ENCODE measurements around the gene COQ5.

COQ5 gene

DNA sequence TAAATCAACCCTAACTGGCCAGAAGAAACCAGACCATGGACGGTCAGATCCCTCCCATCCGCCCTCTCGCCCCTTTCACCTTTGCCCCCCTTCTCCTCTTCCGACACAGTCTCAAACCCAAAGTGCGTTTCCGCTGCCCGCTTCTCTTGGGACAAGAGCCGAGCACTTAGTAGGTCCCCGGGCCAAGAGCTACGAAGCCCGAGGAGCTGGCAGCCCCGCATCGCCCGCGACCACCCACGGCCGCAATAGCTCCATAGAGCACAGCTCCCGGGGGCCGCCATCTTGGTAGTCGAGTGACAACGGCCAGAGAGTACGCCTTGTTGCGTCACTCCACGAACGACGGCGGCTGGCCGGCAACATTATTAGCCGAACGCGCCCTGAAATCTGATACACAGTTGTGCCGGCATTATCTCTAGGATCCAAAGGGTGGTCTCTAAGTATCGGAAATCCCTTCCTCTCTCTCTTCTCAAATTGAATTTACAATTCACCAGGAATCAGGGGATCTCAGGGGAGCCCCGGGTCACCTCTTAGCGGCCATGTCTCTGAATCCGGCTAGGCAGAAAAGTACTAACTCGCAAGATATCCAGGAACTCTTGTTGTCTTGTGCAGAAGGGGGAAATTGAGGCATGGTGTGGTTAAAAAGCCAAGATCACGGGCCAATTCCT, at the start of gene COQ5 (continued):
- TF ChIP-seq, protein P1, sequence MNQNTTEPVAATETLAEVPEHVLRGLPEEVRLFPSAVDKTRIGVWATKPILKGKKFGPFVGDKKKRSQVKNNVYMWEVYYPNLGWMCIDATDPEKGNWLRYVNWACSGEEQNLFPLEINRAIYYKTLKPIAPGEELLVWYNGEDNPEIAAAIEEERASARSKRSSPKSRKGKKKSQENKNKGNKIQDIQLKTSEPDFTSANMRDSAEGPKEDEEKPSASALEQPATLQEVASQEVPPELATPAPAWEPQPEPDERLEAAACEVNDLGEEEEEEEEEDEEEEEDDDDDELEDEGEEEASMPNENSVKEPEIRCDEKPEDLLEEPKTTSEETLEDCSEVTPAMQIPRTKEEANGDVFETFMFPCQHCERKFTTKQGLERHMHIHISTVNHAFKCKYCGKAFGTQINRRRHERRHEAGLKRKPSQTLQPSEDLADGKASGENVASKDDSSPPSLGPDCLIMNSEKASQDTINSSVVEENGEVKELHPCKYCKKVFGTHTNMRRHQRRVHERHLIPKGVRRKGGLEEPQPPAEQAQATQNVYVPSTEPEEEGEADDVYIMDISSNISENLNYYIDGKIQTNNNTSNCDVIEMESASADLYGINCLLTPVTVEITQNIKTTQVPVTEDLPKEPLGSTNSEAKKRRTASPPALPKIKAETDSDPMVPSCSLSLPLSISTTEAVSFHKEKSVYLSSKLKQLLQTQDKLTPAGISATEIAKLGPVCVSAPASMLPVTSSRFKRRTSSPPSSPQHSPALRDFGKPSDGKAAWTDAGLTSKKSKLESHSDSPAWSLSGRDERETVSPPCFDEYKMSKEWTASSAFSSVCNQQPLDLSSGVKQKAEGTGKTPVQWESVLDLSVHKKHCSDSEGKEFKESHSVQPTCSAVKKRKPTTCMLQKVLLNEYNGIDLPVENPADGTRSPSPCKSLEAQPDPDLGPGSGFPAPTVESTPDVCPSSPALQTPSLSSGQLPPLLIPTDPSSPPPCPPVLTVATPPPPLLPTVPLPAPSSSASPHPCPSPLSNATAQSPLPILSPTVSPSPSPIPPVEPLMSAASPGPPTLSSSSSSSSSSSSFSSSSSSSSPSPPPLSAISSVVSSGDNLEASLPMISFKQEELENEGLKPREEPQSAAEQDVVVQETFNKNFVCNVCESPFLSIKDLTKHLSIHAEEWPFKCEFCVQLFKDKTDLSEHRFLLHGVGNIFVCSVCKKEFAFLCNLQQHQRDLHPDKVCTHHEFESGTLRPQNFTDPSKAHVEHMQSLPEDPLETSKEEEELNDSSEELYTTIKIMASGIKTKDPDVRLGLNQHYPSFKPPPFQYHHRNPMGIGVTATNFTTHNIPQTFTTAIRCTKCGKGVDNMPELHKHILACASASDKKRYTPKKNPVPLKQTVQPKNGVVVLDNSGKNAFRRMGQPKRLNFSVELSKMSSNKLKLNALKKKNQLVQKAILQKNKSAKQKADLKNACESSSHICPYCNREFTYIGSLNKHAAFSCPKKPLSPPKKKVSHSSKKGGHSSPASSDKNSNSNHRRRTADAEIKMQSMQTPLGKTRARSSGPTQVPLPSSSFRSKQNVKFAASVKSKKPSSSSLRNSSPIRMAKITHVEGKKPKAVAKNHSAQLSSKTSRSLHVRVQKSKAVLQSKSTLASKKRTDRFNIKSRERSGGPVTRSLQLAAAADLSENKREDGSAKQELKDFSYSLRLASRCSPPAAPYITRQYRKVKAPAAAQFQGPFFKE (tag by site-specific recombination; IDR thresholded peaks at IDR 0.05; ENCODE audit: borderline replicate concordance), result no peak
- no peak for TF ChIP-seq ZNF785 (tag by site-specific recombination; IDR thresholded peaks at IDR 0.05)
- TF ChIP-seq ZNF132 (tag by site-specific recombination; IDR thresholded peaks at IDR 0.05; ENCODE audit: borderline replicate concordance), result no peak
- TF ChIP-seq ZNF174 (tag by site-specific recombination; IDR thresholded peaks at IDR 0.05), result no peak
- TF ChIP-seq ZBTB48 (tag by site-specific recombination; IDR thresholded peaks at IDR 0.05), result no peak; the same call in 1 of the 2 replicates
- TF ChIP-seq, protein P2, sequence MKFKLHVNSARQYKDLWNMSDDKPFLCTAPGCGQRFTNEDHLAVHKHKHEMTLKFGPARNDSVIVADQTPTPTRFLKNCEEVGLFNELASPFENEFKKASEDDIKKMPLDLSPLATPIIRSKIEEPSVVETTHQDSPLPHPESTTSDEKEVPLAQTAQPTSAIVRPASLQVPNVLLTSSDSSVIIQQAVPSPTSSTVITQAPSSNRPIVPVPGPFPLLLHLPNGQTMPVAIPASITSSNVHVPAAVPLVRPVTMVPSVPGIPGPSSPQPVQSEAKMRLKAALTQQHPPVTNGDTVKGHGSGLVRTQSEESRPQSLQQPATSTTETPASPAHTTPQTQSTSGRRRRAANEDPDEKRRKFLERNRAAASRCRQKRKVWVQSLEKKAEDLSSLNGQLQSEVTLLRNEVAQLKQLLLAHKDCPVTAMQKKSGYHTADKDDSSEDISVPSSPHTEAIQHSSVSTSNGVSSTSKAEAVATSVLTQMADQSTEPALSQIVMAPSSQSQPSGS (tag by site-specific recombination; IDR thresholded peaks at IDR 0.05; ENCODE audit: low read depth), result peak; percentile 74
- no peak for TF ChIP-seq ZNF707 (tag by site-specific recombination; IDR thresholded peaks at IDR 0.05)
- TF ChIP-seq, protein P3, sequence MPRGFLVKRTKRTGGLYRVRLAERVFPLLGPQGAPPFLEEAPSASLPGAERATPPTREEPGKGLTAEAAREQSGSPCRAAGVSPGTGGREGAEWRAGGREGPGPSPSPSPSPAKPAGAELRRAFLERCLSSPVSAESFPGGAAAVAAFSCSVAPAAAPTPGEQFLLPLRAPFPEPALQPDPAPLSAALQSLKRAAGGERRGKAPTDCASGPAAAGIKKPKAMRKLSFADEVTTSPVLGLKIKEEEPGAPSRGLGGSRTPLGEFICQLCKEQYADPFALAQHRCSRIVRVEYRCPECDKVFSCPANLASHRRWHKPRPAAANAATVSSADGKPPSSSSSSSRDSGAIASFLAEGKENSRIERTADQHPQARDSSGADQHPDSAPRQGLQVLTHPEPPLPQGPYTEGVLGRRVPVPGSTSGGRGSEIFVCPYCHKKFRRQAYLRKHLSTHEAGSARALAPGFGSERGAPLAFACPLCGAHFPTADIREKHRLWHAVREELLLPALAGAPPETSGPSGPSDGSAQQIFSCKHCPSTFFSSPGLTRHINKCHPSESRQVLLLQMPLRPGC (tag by site-specific recombination; IDR thresholded peaks at IDR 0.05), result peak; percentile 29; the same call in 1 of the 2 replicates
- TF ChIP-seq WT1 (tag by site-specific recombination; IDR thresholded peaks at IDR 0.05), result peak; percentile 63
- no peak for TF ChIP-seq ZNF654 (tag by site-specific recombination; IDR thresholded peaks at IDR 0.05; ENCODE audit: low read depth)
- TF ChIP-seq, protein P4, sequence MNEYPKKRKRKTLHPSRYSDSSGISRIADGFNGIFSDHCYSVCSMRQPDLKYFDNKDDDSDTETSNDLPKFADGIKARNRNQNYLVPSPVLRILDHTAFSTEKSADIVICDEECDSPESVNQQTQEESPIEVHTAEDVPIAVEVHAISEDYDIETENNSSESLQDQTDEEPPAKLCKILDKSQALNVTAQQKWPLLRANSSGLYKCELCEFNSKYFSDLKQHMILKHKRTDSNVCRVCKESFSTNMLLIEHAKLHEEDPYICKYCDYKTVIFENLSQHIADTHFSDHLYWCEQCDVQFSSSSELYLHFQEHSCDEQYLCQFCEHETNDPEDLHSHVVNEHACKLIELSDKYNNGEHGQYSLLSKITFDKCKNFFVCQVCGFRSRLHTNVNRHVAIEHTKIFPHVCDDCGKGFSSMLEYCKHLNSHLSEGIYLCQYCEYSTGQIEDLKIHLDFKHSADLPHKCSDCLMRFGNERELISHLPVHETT (tag by site-specific recombination; IDR thresholded peaks at IDR 0.05), result peak; percentile 47; the same call in 1 of the 2 replicates
- TF ChIP-seq ZNF202 (tag by site-specific recombination; IDR thresholded peaks at IDR 0.05; ENCODE audit: borderline replicate concordance), result no peak
- no peak for TF ChIP-seq ZNF585B (tag by site-specific recombination; IDR thresholded peaks at IDR 0.05)
- TF ChIP-seq, protein P5, sequence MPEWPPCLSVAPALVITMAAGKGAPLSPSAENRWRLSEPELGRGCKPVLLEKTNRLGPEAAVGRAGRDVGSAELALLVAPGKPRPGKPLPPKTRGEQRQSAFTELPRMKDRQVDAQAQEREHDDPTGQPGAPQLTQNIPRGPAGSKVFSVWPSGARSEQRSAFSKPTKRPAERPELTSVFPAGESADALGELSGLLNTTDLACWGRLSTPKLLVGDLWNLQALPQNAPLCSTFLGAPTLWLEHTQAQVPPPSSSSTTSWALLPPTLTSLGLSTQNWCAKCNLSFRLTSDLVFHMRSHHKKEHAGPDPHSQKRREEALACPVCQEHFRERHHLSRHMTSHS (tag by site-specific recombination; IDR thresholded peaks at IDR 0.05), result no peak
- TF ChIP-seq, protein P6, sequence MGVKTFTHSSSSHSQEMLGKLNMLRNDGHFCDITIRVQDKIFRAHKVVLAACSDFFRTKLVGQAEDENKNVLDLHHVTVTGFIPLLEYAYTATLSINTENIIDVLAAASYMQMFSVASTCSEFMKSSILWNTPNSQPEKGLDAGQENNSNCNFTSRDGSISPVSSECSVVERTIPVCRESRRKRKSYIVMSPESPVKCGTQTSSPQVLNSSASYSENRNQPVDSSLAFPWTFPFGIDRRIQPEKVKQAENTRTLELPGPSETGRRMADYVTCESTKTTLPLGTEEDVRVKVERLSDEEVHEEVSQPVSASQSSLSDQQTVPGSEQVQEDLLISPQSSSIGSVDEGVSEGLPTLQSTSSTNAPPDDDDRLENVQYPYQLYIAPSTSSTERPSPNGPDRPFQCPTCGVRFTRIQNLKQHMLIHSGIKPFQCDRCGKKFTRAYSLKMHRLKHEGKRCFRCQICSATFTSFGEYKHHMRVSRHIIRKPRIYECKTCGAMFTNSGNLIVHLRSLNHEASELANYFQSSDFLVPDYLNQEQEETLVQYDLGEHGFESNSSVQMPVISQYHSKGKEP (tag by site-specific recombination; IDR thresholded peaks at IDR 0.05), result 0 out of 2 replicates have a peak, but pooled peaks have one; percentile 6
- no peak for TF ChIP-seq ZNF626 (tag by site-specific recombination; IDR thresholded peaks at IDR 0.05)
- TF ChIP-seq, protein P7, sequence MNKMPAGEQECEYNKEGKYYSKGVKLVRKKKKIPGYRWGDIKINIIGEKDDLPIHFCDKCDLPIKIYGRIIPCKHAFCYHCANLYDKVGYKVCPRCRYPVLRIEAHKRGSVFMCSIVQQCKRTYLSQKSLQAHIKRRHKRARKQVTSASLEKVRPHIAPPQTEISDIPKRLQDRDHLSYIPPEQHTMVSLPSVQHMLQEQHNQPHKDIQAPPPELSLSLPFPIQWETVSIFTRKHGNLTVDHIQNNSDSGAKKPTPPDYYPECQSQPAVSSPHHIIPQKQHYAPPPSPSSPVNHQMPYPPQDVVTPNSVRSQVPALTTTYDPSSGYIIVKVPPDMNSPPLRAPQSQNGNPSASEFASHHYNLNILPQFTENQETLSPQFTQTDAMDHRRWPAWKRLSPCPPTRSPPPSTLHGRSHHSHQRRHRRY (tag by site-specific recombination; IDR thresholded peaks at IDR 0.05), result no peak
- TF ChIP-seq, protein P8, sequence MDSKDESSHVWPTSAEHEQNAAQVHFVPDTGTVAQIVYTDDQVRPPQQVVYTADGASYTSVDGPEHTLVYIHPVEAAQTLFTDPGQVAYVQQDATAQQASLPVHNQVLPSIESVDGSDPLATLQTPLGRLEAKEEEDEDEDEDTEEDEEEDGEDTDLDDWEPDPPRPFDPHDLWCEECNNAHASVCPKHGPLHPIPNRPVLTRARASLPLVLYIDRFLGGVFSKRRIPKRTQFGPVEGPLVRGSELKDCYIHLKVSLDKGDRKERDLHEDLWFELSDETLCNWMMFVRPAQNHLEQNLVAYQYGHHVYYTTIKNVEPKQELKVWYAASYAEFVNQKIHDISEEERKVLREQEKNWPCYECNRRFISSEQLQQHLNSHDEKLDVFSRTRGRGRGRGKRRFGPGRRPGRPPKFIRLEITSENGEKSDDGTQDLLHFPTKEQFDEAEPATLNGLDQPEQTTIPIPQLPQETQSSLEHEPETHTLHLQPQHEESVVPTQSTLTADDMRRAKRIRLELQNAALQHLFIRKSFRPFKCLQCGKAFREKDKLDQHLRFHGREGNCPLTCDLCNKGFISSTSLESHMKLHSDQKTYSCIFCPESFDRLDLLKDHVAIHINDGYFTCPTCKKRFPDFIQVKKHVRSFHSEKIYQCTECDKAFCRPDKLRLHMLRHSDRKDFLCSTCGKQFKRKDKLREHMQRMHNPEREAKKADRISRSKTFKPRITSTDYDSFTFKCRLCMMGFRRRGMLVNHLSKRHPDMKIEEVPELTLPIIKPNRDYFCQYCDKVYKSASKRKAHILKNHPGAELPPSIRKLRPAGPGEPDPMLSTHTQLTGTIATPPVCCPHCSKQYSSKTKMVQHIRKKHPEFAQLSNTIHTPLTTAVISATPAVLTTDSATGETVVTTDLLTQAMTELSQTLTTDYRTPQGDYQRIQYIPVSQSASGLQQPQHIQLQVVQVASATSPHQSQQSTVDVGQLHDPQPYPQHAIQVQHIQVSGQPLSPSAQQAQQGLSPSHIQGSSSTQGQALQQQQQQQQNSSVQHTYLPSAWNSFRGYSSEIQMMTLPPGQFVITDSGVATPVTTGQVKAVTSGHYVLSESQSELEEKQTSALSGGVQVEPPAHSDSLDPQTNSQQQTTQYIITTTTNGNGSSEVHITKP (tag by site-specific recombination; IDR thresholded peaks at IDR 0.05), result peak; percentile 88
- TF ChIP-seq GLI4 (tag by site-specific recombination; IDR thresholded peaks at IDR 0.05), result no peak
